HG03135 (cell line): ENCODE data around the gene ASNSD1.
A peak's percentile ranks its signal among the peaks of the same experiment; 100 is the strongest.
"Not testable (repeated sequence)": the region's sequence is repeated elsewhere in the genome, so short reads cannot be mapped to it uniquely, and the experiment has no call there.

Experiments used
- ATAC-seq: cut with Tn5 transposase; IDR thresholded peaks from one replicate; pipeline ENCODE4 v1.9.1; 2021; ENCODE audit warnings: mild to moderate bottlenecking, moderate library complexity; ENCODE audit not compliant: unreplicated experiment

The ASNSD1 gene

DNA sequence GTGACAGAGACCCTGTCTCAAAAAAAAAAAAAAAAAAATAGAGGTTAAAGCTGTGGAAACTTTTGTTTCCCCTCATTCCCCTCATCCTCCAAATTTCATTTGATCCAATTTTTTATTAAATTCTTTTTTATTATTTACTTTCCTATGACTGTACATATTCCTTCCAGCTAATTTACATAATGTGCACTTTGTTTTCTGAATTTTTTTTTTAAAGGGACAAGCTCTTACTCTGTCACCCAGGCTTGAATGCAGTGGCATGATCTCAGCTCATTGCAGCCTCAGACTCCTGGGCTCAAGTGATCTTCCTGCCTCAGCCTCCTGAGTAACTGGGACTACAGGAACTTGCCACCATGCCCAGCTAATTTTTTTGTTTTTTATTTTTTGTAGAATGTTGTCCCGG, 23.6 kb downstream of the ASNSD1 start:
- ATAC-seq, result no peak

- peak; percentile 51 for ATAC-seq
Observed at GRCh38 chr2:189685540-189686229, 24.4 kb downstream of the ASNSD1 start.

- not testable (repeated sequence) for ATAC-seq
Observed at GRCh38 chr2:189687796-189688195, 26.5 kb downstream of the ASNSD1 start.

GRCh38 chr2:189696223-189696622, 35.0 kb downstream of the ASNSD1 start:
- no peak for ATAC-seq

DNA sequence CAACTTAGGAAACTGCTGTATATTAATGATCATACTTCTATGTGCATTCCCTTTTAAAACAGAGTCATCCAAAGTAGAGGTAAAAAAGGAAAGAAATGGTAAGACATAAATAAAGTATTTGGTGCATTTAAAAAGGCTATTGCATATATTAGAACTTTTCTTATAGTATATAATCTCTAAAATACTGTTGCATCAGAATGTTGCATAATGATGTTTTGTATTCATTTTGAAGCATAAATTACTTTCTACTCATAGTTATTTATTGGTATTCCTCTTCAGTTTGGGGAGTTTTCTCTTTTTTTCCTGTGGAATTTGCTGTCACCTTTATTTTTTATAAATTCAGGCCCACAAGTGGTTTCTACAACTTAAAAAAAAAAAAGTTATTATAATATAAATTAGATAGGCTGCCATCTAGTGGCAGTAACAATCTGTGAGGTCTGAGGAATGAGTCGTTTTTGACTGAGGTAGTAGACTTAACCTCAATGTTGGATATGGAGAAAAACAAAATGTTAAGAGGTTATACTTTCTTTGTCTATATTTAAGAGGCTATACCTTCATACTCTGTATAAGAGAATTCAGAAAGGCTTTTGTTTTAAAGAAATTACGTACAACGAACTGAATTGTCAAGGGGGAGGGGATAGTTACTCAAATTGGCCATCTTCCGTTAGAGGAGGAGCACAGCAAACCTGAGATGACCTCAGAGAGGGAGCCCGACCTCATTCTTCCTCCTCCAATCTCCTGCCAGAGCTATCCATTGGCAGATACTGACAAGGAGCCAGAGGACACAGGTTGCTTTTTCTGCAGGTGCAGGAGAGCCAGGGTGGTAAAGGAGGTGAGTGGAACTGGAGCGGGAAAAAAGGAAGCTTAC, 37.0 kb downstream of the ASNSD1 start:
- ATAC-seq, result no peak

GRCh38 chr2:189700681-189701080, 39.4 kb downstream of the ASNSD1 start:
- no peak for ATAC-seq

DNA sequence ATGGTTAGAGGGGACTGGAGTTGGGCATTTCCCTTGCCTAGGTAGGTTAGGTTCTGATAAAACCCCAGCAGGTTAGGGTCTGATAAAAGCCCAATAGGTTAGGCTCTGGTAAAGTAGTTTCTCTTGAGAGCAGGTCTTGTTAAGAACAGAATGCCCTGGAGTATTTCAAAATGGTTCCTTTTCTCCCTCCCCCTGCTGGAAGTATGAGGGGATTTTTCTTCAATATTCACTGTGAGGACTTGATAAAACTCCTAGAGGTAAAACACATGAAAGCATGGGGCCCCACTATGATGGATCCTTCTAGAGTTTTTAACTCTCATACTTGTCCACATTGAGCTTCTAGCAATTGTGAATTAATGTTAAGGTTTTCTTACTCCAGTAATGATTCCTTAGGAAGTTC, 40.8 kb downstream of the ASNSD1 start:
- ATAC-seq, result no peak

DNA sequence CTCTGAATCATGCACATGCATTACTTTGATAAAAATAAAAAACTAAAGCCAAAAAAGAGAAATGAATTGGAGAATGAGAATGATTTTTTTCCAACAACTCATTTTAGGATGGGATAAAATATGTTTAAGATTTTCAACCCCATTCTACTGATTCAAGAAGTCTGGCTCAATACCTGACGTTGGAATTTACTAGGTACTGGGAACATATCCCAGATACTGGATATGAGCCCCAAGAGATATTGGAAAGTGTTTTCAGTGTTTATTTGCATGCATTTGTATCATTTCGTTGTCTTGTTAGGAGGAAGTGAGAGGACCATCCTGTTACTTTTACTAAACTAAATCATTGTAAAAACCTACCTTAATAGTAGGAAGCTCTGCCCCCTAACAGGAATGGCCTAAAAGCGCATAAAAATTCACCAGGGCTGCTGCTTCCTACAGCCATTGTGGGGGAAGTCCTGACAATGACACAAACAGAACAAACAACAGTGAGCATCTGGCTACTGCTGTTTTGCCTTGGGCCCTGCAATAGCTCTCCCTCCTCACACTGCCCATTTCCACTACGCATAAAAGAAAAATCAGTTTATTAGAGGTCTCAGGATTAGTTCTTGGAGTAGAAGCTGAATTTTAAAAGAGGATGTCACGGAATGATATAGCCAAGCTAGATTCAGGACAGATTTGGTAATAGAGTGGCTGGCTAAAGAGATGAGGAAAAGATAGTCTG, 48.4 kb downstream of the ASNSD1 start:
- ATAC-seq, result no peak

DNA sequence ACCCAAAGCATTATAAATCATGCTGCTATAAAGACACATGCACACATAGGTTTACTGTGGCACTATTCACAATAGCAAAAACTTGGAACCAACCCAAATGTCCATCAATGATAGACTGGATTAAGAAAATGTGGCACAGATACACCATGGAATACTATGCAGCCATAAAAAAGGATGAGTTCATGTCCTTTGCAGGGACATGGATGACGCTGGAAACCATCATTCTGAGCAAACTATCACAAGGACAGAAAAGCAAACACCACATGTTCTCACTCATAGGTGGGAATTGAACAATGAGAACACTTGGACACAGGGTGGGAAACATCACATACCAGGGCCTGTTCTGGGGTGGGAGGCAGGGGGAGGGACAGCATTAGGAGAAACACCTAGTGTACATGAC, 56.3 kb downstream of the ASNSD1 start:
- not testable (repeated sequence) for ATAC-seq

- ATAC-seq, result no peak
Observed at GRCh38 chr2:189719571-189719970, 58.3 kb downstream of the ASNSD1 start.
